K562 (cell line): ENCODE data around the gene KLHL22. TPM values are rescaled to one million over a fixed set of nuclear protein-coding genes. Genes with fewer than 3 reads are reported as not detected.
A peak's percentile ranks its signal among the peaks of the same experiment; 100 is the strongest.

Source experiments
- CREM ChIP-seq: IDR thresholded peaks from 2 replicates; pipeline ENCODE4 v1.6.1; 2014; ENCODE audit warnings: antibody characterized with exemption, low read depth
- FOXP1 ChIP-seq: sonication (generic); formaldehyde crosslinking; IDR thresholded peaks from 2 replicates; pipeline ENCODE4 v1.8.0; 2022; ENCODE audit warnings: mild to moderate bottlenecking, missing genetic modification reagents
- JUNB ChIP-seq: fragments of 450-650 bp; formaldehyde crosslinking; conservative IDR thresholded peaks from 2 replicates; pipeline ENCODE4 v1.4.0; 2020; ENCODE audit warnings: mild to moderate bottlenecking
- NFE2L1 ChIP-seq: fragments of 450-650 bp; IDR thresholded peaks from 2 replicates; pipeline ENCODE4 v1.6.1; 2016; ENCODE audit warnings: missing genetic modification characterization, low read depth, mild to moderate bottlenecking, missing compliant biosample characterization, moderate library complexity, borderline replicate concordance
- NFIC ChIP-seq: fragments of 450-650 bp; IDR thresholded peaks from 2 replicates; pipeline ENCODE4 v1.6.1; 2017; ENCODE audit warnings: mild to moderate bottlenecking, inconsistent platforms
- RBFOX2 ChIP-seq: fragments of 200-400 bp; formaldehyde crosslinking; IDR thresholded peaks from 2 replicates; pipeline ENCODE4 v1.6.1; 2017; ENCODE audit warnings: low read depth, mild to moderate bottlenecking, low read length, moderate library complexity
- SMC3 ChIP-seq: conservative IDR thresholded peaks from 2 replicates; pipeline ENCODE4 v1.6.1; 2011; ENCODE audit warnings: low read depth, low read length, improper control_type of control experiment; ENCODE audit not compliant: insufficient read depth
- SRF ChIP-seq, 2 experiments: fragments of 250-450, 450-650 bp in 1 of 2; sonication (Bioruptor Pico) in 1 of 2; sonication (generic) in 1 of 2; formaldehyde crosslinking; IDR thresholded peaks; 2 replicates each; pipeline versions ENCODE4 v1.5.0 to v1.5.1; 2020 to 2022; ENCODE audit warnings: mild to moderate bottlenecking in 1 of 2, missing genetic modification reagents in 1 of 2
- THAP12 ChIP-seq: fragments of 250-450 bp; sonication (Bioruptor Pico); IDR thresholded peaks from 2 replicates; pipeline ENCODE4 v1.9.0; 2021; ENCODE audit warnings: mild to moderate bottlenecking, inconsistent platforms
- USF1 ChIP-seq: sonication (generic); formaldehyde crosslinking; IDR thresholded peaks from 2 replicates; pipeline ENCODE4 v1.9.0; 2022; ENCODE audit warnings: mild to moderate bottlenecking, missing genetic modification reagents
- ZBTB17 ChIP-seq: fragments of 450-650 bp; formaldehyde crosslinking; IDR thresholded peaks from 2 replicates; pipeline ENCODE4 v1.4.0; 2020; ENCODE audit warnings: mild to moderate bottlenecking
- ZNF184 ChIP-seq: sonication (generic); formaldehyde crosslinking; IDR thresholded peaks from 2 replicates; pipeline ENCODE4 v1.5.0; 2020; ENCODE audit warnings: missing genetic modification reagents
- ZNF224 ChIP-seq: sonication (generic); formaldehyde crosslinking; IDR thresholded peaks from 2 replicates; pipeline ENCODE4 v1.8.0; 2022; ENCODE audit warnings: mild to moderate bottlenecking, missing genetic modification reagents
- ZNF395 ChIP-seq: fragments of 200-800 bp; sonication (Bioruptor generic); IDR thresholded peaks from 2 replicates; pipeline ENCODE4 v1.6.1; 2017; ENCODE audit warnings: missing genetic modification characterization, missing compliant biosample characterization
- ZNF57 ChIP-seq: fragments of 450-650 bp; formaldehyde crosslinking; IDR thresholded peaks from 2 replicates; pipeline ENCODE4 v1.4.0; 2020; ENCODE audit warnings: mild to moderate bottlenecking, moderate library complexity
- polyA plus RNA-seq, 8 experiments: library from polyadenylated mRNA; depleted of rRNA in 4 of 8; stranded (reverse) in 5 of 8; unstranded in 3 of 8; fragments of >200 nt; fragmentation: Nextera tagmentation in 2 of 8; fragmentation: Illumina TruSeq in 1 of 8; extraction: Ambion mirVana in 2 of 8; extraction: Trizol in 1 of 8; gene quantifications; 2 replicates each; pipeline versions ENCODE4 v1.2.1 to v1.2.3, GENCODE V29; 2011 to 2014; ENCODE audit warnings: inconsistent platforms in 1 of 8, missing spikeins in 1 of 8
- total RNA-seq, 7 experiments: library from RNA; depleted of rRNA in 6 of 7; stranded (reverse); fragments of >200 nt in 6 of 7; fragmentation: Illumina TruSeq in 2 of 7; extraction: Trizol in 2 of 7; gene quantifications; 2 replicates each; pipeline versions ENCODE4 v1.2.1 to v1.2.3, GENCODE V29; 2011 to 2021; ENCODE audit warnings: low replicate concordance in 1 of 7
- TF ChIP-seq, protein P1 (sequence below): sonication (generic); formaldehyde crosslinking; IDR thresholded peaks from 2 replicates; pipeline ENCODE4 v1.8.0; 2022; ENCODE audit warnings: mild to moderate bottlenecking, missing genetic modification reagents

Gene KLHL22
- total and polyA plus RNA-seq, 9 of the 15 experiments (the other 6 are each of a cell fraction or from before 2014, with no cell fraction given): 1.3 to 25.6 (median 15.2) TPM

- TF ChIP-seq, protein P1, sequence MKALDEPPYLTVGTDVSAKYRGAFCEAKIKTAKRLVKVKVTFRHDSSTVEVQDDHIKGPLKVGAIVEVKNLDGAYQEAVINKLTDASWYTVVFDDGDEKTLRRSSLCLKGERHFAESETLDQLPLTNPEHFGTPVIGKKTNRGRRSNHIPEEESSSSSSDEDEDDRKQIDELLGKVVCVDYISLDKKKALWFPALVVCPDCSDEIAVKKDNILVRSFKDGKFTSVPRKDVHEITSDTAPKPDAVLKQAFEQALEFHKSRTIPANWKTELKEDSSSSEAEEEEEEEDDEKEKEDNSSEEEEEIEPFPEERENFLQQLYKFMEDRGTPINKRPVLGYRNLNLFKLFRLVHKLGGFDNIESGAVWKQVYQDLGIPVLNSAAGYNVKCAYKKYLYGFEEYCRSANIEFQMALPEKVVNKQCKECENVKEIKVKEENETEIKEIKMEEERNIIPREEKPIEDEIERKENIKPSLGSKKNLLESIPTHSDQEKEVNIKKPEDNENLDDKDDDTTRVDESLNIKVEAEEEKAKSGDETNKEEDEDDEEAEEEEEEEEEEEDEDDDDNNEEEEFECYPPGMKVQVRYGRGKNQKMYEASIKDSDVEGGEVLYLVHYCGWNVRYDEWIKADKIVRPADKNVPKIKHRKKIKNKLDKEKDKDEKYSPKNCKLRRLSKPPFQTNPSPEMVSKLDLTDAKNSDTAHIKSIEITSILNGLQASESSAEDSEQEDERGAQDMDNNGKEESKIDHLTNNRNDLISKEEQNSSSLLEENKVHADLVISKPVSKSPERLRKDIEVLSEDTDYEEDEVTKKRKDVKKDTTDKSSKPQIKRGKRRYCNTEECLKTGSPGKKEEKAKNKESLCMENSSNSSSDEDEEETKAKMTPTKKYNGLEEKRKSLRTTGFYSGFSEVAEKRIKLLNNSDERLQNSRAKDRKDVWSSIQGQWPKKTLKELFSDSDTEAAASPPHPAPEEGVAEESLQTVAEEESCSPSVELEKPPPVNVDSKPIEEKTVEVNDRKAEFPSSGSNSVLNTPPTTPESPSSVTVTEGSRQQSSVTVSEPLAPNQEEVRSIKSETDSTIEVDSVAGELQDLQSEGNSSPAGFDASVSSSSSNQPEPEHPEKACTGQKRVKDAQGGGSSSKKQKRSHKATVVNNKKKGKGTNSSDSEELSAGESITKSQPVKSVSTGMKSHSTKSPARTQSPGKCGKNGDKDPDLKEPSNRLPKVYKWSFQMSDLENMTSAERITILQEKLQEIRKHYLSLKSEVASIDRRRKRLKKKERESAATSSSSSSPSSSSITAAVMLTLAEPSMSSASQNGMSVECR (CRISPR knock-in tag): peak; percentile 61; the same call in 1 of the 2 replicates
- TF ChIP-seq ZNF395 (0 out of 2 replicates have a peak, but pooled peaks have one; percentile 32), ZNF224 (CRISPR knock-in tag) (no peak), SMC3 (peak; percentile 42; the same call in 1 of the 2 replicates), RBFOX2 (0 out of 2 replicates have a peak, but pooled peaks have one; percentile 15), JUNB (CRISPR knock-in tag) (peak; percentile 54; the same call in 1 of the 2 replicates), FOXP1 (CRISPR knock-in tag) (peak; percentile 70), THAP12 (CRISPR knock-in tag) (0 out of 2 replicates have a peak, but pooled peaks have one; percentile 8), USF1 (peak; percentile 67), NFE2L1 (tag) (no peak), ZNF184 (CRISPR knock-in tag) (peak; percentile 41; the same call in 1 of the 2 replicates), CREM (0 out of 2 replicates have a peak, but pooled peaks have one; percentile 0), SRF (CRISPR knock-in tag; IDR thresholded peaks at IDR 0.05) (peak in 1 of 2 experiments; percentile 58; a peak in 1 of 4 replicates), ZBTB17 (CRISPR knock-in tag) (0 out of 2 replicates have a peak, but pooled peaks have one; percentile 19), ZNF57 (CRISPR knock-in tag) (0 out of 2 replicates have a peak, but pooled peaks have one; percentile 25), NFIC (peak; percentile 39)
Measured at GRCh38 chr22:20430720-20431510, 64.7 kb downstream of the KLHL22 start (continued).
